ENCODE results near the gene DHCR24. TPM values are rescaled to one million over a fixed set of nuclear protein-coding genes. Genes with fewer than 3 reads are reported as not detected.
A peak's percentile ranks its signal among the peaks of the same experiment; 100 is the strongest.
"Not testable (repeated sequence)": the region's sequence is repeated elsewhere in the genome, so short reads cannot be mapped to it uniquely, and the experiment has no call there.

The DHCR24 gene
- total and polyA plus RNA-seq, 2 of the 13 experiments (the other 11 are each of a cell fraction or from before 2014, with no cell fraction given): 374 to 448 TPM

DNA sequence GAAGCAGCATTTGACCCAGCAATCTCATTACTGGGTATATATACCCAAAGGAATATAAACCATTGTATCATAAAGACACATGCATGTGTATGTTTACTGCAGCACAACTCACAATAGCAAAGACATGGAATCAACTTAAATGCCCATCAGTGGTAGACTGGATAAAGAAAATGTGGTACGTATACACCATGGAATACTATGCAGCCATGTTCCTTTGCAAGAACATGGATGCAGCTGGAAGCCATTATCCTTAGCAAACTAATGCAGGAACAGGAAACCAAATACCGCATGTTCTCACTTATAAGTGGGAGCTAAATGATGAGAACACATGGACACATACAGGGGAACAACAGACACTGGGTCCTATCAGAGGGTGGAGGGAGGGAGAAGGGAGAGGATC lies 5.4 kb downstream of the DHCR24 start:
- WGBS (ENCODE audit: low lambda C conversion rate): 86% methylated on average over 2 of the region's 2 CpGs
- peak overlapping the region; percentile 100 for H3K4me2 ChIP-seq (ENCODE audit: low read depth, low read length)
- DNase-seq (ENCODE audit: low spot score); H3K9ac ChIP-seq (ENCODE audit: insufficient read depth, low read depth, low read length); H2AFZ ChIP-seq (ENCODE audit: low read length); intact Hi-C loops (cut with micrococcal nuclease; ENCODE audit: unreplicated experiment); H3K27me3 ChIP-seq (ENCODE audit: control insufficient read depth in 1 of 2, insufficient read depth in 2 of 2, low read length in 2 of 2); H3K27ac ChIP-seq (ENCODE audit: extremely low read length, insufficient read depth, low read length); CTCF ChIA-PET (ENCODE audit: low intra/inter-chr PET ratio, low total read pairs); in situ Hi-C loops (cut with HindIII; ENCODE audit: extremely low pct_ligation_motif_present, low pct_unique_long_range_greater_than_20kb); ATAC-seq; H3K9me3 ChIP-seq (ENCODE audit: low read length); FAIRE-seq; BruUV-seq (replicated peaks): not testable (repeated sequence)
- H4K20me1 ChIP-seq (ENCODE audit: insufficient read depth, low read length): peaks cover 98% of the 10 kb centered on the region
- POLR2A ChIA-PET: interaction anchor here (8.7 to 11.2 kb wide), 2 partner anchors 7 to 14 kb away, joined by 134 to 364 read pairs; no protein-coding TSS in a partner anchor
- H3K4me1 ChIP-seq (ENCODE audit: insufficient read depth, low read length): peaks cover 90% of the 10 kb centered on the region
- H3K4me3 ChIP-seq (replicated peaks in 1 of 3; ENCODE audit: insufficient read depth in 1 of 3, low read depth in 2 of 3, low read length in 3 of 3): peak overlapping the region in 2 of 3 experiments; percentile 2 to 19; a peak in 2 of 6 replicates
- H3K79me2 ChIP-seq (ENCODE audit: insufficient read depth, low read length): peaks cover 98% of the 10 kb centered on the region
- TF ChIP-seq ZNF260 (CRISPR knock-in tag; IDR thresholded peaks at IDR 0.05; ENCODE audit: borderline replicate concordance, low read depth): 0 out of 2 replicates have a peak, but pooled peaks have one; percentile 84
- H3K36me3 ChIP-seq (replicated peaks in 1 of 2; ENCODE audit: control insufficient read depth in 1 of 2, insufficient read depth in 2 of 2, low read length in 2 of 2): peaks cover 10 to 78% of the 10 kb centered on the region in 2 experiments

DNA sequence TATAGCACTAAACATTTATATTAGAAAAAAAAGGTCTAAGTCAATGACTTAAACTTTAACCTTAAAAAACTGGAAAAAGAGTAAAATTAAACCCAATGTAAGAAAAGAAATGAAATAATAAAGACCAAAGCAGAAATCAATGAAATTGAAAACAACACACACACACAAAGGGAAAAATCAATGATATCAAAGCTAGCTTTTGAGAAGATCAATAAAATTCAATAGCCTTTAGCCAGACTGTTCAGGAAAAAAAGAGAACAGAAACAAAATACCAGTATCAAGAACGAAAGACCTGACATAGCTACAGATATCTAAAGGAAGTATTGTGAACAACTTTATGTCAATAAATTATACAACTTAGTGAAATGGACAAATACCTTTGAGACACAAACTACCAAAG lies 7.1 kb downstream of the DHCR24 start:
- Histone ChIP-seq H3K4me3 (replicated peaks in 1 of 3; ENCODE audit: insufficient read depth in 1 of 3, low read depth in 2 of 3, low read length in 3 of 3) (peak overlapping the region in 2 of 3 experiments; percentile 26 to 33; a peak in 2 of 6 replicates), H3K4me1 (ENCODE audit: insufficient read depth, low read length) (peaks cover 100% of the 10 kb centered on the region)

More for the DNA sequence above, 7.1 kb downstream of the DHCR24 start:
- Histone ChIP-seq H3K36me3 (replicated peaks in 1 of 2; ENCODE audit: control insufficient read depth in 1 of 2, insufficient read depth in 2 of 2, low read length in 2 of 2) (peaks cover 19 to 80% of the 10 kb centered on the region in 2 experiments), H3K27me3 (ENCODE audit: control insufficient read depth in 1 of 2, insufficient read depth in 2 of 2, low read length in 2 of 2) (no peaks in the 10 kb centered on the region), H3K9ac (ENCODE audit: insufficient read depth, low read depth, low read length) (peak overlapping the region; percentile 25; the same call in 1 of the 2 replicates), H4K20me1 (ENCODE audit: insufficient read depth, low read length) (peaks cover 97% of the 10 kb centered on the region), H3K79me2 (ENCODE audit: insufficient read depth, low read length) (peaks cover 96% of the 10 kb centered on the region), H3K9me3 (ENCODE audit: low read length) (no peaks in the 10 kb centered on the region), H3K27ac (ENCODE audit: extremely low read length, insufficient read depth, low read length) (no peak overlapping the region), H3K4me2 (ENCODE audit: low read depth, low read length) (peak overlapping the region; percentile 51), H2AFZ (ENCODE audit: low read length) (no peak overlapping the region)
- WGBS (ENCODE audit: low lambda C conversion rate): 49% methylated on average over 1 of the region's 1 CpG
- BruUV-seq (replicated peaks): no TSS peak
- DNase-seq (ENCODE audit: low spot score): no peak
- no peak for TF ChIP-seq CSRNP2 (CRISPR knock-in tag; conservative IDR thresholded peaks at IDR 0.05; ENCODE audit: low read depth)
- TF ChIP-seq HNRNPLL (IDR thresholded peaks at IDR 0.05; ENCODE audit: low read depth, low read length, poor library complexity, severe bottlenecking): no peak
- peak; percentile 71 for TF ChIP-seq ONECUT2 (CRISPR knock-in tag; IDR thresholded peaks at IDR 0.05)
- no peak for TF ChIP-seq GZF1 (CRISPR knock-in tag; IDR thresholded peaks at IDR 0.05)
- peak; percentile 57 for TF ChIP-seq GATAD2A (CRISPR knock-in tag; IDR thresholded peaks at IDR 0.05)
- TF ChIP-seq, protein P1, sequence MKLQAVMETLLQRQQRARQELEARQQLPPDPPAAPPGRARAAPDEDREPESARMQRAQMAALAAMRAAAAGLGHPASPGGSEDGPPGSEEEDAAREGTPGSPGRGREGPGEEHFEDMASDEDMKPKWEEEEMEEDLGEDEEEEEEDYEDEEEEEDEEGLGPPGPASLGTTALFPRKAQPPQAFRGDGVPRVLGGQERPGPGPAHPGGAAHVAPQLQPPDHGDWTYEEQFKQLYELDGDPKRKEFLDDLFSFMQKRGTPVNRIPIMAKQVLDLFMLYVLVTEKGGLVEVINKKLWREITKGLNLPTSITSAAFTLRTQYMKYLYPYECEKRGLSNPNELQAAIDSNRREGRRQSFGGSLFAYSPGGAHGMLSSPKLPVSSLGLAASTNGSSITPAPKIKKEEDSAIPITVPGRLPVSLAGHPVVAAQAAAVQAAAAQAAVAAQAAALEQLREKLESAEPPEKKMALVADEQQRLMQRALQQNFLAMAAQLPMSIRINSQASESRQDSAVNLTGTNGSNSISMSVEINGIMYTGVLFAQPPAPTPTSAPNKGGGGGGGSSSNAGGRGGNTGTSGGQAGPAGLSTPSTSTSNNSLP (IDR thresholded peaks at IDR 0.05; ENCODE audit: low read depth, low read length): 0 out of 2 replicates have a peak, but pooled peaks have one; percentile 27
- peak; percentile 98 for TF ChIP-seq KAT2B (IDR thresholded peaks at IDR 0.05; ENCODE audit: borderline replicate concordance, low read depth, low read length)
- TF ChIP-seq BCL6 (CRISPR knock-in tag; IDR thresholded peaks at IDR 0.05): peak; percentile 23; the same call in 1 of the 2 replicates
- intact Hi-C loops (cut with micrococcal nuclease; ENCODE audit: unreplicated experiment): no loop called here
- ChIA-PET POLR2A (interaction anchor here (1.1 to 11.2 kb wide), 4 partner anchors 8 to 18 kb away, joined by 6 to 364 read pairs (median 9); no protein-coding TSS in a partner anchor), CTCF (ENCODE audit: low intra/inter-chr PET ratio, low total read pairs) (no interaction called here)
- in situ Hi-C loops (cut with HindIII; ENCODE audit: extremely low pct_ligation_motif_present, low pct_unique_long_range_greater_than_20kb): no loop called here
- no peak for ATAC-seq
- FAIRE-seq: no peak

All from HepG2 (cell line).